NCI-H2227 treated with DMSO at 0.1 percent for 48 hours (cell line): Measurements from ENCODE around the gene PRKAG2.
"Not testable (repeated sequence)": the region's sequence is repeated elsewhere in the genome, so short reads cannot be mapped to it uniquely, and the experiment has no call there.

Source experiments
- DNase-seq: peaks from one replicate; lab custom pipeline; 2025; lab: John Stamatoyannopoulos, UW

Gene PRKAG2

GRCh38 chr7:151785681-151785965, 91.3 kb downstream of the PRKAG2 start:
- no peak for DNase-seq

- no peak for DNase-seq
Observed at GRCh38 chr7:151784853-151785680, 91.8 kb downstream of the PRKAG2 start.

DNA sequence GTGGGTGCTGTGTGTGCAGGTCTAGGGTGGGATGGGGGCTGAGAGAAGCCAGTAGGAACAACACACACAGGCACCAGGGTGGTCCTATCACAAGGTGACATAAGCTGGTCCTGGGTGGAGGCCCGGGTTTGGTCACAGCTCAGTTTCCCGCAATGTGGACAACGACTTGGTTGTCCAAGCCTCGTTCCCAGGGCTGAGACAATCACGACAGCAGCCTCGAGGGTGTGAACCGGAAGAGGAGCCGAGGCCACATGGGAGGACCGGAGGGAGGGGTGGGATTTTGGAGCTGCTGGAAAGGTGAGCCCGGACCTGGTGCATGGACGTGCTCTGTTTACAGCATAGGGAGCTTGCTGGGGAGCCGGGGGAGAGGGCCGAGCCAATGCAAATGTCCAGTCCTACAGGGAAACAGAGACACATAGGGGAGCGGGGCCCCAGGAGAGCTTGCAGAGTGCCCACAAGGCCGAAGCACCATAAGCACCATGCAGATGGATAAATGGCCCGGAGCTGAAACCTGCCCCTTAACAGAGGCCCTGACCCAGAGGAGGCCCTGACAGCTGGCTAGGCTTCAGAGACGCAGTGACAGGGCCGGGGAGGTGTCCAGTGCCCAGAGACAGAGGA, 92.8 kb downstream of the PRKAG2 start:
- no peak for DNase-seq

GRCh38 chr7:151782598-151783448, 94.1 kb downstream of the PRKAG2 start:
- no peak for DNase-seq

DNA sequence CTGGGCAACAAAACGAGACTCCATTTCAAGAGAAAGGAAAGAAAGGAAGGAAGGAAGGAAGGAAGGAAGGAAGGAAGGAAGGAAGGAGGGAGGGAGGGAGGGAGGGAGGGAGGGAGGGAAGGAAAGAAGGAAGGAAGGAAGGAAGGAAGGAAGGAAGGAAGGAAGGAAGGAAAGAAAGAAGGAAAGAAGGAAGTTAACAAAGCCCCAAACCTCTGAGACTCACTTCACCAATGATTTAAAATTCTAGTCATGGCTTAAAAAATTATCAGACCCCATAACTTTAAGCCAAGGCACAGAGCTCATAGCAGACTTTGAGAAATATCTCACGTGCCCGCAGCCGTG, 94.7 kb downstream of the PRKAG2 start:
- DNase-seq, result not testable (repeated sequence)

DNA sequence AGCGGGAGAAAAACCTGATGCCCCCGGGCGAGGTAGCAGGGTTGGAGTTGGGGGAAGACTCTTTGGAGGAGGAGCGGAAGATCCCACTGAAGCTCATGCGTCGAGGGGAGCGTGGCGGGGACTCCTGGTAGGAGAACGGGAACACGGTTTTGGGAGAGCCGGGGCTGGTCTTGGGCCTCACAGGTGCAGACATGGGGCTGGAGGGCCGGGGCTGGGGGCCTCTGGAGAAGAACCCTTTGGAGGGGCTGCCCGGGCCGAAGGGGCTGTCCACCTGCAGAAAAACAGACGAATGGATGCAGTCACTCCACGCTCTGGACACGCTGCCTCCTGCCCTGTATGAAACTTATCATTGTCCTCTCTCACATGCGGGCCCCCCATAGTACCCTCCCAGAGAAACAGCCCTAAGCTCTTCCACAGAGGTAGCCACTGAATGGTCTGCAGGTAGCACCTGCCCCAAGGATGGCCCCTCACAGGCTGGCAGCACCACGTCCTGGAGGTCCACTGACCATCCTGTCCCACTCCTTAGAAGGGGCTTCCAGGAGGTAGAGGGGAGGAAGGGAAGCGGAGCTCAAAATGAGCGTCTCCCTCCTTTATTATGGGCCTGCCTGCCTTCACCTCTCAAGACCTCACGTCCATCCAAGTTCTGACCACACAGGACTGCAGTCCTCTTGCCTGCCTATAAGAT, 95.6 kb downstream of the PRKAG2 start:
- DNase-seq, result no peak

DNA sequence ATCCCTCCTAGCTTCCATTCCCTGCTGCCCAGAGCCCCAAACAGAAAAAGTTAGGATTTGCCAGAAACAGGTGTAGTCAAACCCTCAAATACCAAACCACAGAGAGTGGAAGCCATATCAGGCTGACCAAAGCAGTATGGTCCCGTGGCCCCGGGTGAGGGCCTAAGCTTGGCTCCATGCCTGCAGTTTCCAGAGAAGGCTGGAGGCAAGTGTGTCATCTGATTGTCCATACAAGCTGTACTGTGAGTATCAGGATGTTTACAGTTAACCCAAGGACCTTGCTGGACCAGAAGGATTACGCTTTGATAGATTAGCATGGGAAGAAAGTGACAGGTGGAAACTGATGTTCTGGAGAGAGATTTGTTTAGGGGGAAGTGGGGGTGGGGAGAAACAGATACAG, 96.3 kb downstream of the PRKAG2 start:
- no peak for DNase-seq

DNA sequence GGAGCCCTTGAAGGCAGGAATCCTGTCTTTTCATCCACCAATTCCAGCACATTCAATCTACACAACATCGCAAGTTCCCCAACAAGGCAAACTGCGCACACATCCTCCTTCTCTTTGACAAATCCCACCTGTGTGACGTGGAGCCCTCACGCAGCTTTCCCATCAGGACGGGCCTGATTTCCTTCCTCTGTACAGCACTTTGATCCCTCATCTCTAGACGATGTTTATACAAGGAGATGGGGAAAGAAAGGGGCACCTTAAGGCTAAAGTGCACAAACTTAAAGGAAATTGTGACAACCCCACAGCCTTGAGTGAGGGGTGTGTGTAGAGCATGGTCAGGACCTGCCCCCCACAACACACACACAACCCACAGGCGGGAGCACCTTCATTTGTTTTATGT, 97.2 kb downstream of the PRKAG2 start:
- no peak for DNase-seq

GRCh38 chr7:151779255-151779654, 97.7 kb downstream of the PRKAG2 start:
- no peak for DNase-seq

- DNase-seq, result no peak
Observed at GRCh38 chr7:151777908-151778670, 98.8 kb downstream of the PRKAG2 start.

DNA sequence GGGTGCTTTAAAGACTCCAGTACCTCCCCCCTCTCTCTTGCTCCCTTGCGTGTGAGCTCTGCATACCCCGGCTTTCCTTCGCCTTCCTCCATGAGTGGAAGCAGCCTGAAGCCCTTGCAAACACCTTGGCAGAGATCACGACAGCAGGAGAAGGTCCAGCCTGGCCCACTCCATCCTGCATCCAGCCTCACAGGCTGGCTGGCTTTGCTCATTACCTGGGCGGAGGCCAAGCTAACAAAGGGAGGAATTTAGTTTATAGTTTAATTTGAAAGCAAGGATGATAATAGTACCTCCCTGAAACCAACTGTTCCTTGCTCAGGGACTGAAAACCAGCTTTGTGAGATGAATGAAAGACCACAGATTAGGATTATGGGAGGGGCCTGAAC, 99.4 kb downstream of the PRKAG2 start:
- DNase-seq, result no peak

DNA sequence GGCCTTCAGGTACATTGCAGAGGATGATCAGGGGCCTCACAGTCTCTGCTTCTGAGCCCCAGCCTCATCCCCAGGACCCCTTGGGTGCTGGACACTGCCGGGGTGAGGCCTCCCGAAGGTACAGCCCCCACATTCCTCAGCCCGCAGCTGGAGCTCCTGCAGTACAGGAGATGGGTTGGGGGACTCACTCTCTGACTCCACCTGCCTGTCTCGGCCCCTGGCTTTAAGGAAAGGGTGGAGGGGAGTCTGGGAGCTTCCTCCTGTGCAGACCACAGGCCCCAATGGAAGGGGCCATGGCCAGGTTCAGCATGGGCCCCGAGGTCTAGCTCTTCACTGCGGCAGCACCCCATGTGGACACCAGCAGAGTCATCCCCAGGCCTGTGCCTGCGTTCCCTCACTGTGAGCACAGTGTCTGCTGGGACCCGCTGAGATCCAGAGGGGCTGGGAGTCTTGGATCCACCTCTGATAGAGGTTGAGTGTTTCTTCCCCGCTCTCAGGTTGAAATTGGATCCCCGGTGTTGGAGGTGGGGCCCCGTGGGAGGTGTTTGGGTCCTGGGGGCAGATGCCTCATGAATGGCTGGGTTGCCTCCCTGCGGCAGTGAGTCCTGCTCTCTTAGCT, 99.9 kb downstream of the PRKAG2 start:
- DNase-seq, result no peak

DNA sequence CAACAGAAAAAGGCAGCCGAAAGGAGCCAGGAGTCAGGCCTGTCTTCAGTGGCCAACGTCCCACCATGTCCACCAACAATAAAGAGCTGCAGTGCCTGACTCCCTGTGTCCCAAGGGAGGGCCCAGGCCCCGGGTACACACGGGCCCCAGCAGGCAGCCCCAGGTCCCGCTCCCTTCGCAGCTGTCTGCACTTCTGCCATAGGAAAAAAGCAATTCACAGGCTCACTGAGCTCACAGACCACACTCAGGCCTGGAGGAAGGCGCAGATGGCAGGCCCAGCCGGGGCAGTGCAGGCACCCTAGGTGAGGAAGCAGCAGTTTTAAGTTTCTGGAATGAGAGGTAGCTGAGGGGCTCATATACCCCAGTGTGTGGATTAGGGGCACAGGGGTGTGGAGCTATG, 100.5 kb downstream of the PRKAG2 start:
- no peak for DNase-seq

- DNase-seq, result no peak
Observed at GRCh38 chr7:151775547-151776443, 101.1 kb downstream of the PRKAG2 start.

- DNase-seq, result no peak
Observed at GRCh38 chr7:151774951-151775350, 102.0 kb downstream of the PRKAG2 start.

GRCh38 chr7:151773797-151774196, 103.1 kb downstream of the PRKAG2 start:
- DNase-seq, result no peak

- no peak for DNase-seq
Observed at GRCh38 chr7:151770232-151770631, 106.7 kb downstream of the PRKAG2 start.

DNA sequence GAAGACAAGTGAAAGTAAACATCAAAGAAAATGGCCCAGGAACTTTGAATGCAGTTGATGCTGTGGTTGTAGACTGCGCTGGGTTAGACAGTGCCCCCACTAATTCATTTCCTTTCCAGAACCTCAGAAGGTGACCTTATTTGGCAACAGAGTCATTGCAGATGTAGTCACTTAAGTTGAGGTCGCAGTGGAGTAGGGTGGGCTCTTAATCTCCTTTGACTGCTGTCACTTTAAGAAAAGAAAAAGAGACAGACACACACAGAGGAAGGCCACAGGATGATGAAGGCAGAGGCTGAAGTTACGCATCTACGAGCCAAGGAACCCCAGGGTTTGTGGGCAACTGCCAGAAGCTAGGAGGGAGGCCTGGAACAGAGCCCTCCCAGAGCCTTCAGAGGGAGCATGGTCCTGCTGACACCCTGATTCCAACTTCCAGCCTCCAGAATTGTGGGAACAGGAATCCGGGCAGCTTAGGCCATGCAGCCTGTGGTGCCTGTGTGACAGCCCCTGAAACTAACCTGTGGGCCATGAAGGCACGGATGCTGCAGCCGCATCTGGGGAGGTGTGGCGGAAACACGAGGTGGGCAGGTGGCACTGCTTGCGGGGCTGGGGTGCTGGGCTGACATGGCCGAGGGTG, 107.6 kb downstream of the PRKAG2 start:
- DNase-seq, result no peak

DNA sequence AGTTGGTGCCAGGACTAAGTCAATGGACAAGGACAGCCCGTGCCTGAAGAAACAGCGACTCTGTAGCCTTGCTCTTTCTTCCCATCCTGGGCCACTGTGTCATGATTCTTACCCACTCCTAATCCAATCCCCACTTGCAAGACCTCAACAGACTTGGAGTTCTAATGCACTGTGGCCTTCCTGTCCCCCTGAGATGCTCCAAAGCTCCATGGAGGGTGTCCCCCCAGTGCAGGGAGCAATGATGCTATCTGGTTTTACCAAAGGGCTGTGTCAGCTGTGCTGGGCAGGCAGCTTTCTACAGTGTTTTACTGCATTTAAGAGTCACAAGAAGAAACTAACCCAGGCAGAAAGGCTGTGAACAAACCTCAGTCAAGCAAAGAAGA, 108.1 kb downstream of the PRKAG2 start:
- DNase-seq, result no peak

DNA sequence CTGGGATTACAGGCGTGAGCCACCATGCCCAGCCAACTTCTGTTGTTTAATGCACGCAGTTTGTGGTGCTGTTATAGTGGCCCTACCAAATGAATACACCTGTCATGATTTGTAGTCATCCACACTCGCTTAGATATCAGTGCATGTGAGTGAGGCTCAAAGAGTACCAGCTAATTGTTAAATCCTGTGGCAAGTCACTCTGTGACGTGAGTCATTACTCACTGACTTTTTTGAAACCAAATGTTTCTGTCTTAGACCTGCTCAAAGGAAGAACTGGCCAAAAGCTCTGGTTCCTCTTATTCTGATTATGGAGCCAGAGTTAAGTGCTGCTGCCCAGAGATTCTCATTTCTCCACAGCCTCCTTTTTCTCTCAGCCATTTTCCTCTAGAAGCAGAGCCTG, 109.4 kb downstream of the PRKAG2 start:
- DNase-seq, result no peak
